HK-2 (cell line): ENCODE data around the gene CAMK1D.

ENCODE experiments used
- DNase-seq: peaks from one replicate; pipeline ENCODE4 v3.0.0-alpha.2; 2018; ENCODE audit not compliant: unreplicated experiment

CAMK1D gene

DNA sequence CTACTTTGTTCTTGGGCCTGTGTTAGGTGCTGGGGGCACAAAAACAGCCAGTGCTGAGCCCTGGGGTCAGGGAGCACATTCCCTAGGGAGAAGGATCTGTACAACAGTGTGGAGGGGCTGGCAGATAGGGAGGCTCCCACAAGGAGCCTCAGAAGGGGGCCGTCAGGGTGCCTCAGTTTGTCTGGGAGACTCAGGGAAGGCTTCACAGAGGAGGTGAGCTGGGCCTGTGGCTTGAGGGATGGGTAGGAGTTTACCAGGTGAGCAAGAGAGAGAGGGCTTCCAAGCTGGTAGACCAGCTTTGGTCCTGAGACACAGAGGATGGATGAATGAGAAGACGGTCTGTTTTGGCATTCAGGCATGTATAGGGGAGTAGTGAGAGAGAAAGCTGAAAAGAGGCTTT is 52.1 kb downstream of the CAMK1D start:
- DNase-seq = no peak

DNA sequence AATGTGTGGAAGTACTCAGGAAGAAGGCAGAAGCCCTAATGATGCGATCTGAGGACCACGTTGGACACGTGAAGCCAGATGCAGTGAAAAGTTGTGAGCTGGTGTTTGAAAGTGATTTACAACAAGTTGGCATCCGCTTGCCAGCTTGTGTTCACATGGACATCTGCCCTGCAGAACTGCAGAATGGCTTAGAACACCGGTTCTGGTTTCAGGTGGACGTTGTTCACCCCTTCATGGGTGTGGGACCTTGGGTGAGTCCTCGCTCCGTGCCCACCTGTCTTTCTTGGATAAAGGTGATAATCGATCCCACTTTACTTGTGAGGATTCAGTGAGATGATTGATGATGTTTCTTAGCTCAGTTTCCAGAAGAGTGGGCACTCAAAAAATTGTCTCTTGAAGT is 53.8 kb downstream of the CAMK1D start:
- DNase-seq = no peak

DNA sequence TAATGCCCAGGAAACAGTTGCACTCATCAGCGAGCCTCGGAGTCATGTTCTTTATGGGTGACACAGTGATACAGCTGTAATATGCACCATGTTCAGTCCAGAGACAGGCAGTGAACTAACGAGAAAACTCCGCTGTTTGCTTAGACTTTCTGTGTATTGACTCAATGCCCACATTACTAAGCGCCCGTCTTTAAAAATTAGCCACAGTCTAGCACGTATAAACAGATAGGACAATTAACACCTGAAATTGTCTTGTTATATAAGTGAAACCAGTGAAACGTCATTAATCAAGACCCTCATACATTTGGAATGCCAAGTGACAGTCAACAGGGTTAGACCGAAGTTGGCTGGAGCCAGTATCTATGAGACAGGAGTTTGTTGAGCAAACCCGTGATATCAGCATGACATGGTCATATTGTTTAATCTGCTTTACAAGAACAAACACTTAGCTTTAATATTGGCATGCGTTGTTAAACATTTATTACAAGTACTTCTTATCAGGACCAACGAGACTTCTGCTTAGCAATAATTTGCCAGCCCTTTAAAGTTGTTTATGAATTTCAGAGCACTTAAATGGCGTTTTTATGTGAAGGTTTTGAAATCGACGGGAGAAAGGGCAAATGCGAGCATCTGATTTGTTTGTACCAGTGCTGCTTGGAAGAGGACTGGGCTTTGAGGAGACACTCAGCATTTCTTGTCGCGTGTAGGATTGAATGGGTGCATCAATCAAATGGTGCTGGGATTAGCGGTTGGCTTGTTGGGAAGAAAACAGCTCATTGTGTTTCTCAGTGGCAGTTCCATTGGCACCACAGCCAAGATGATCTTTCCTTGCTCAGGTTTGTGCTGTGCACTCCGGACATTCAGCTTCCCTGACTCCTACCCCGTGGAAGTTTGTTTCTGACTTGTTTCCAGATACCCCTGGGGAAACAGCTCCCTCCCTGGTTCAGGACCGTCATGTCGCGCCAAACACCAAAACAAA is 56.3 kb downstream of the CAMK1D start:
- no peak for DNase-seq

DNA sequence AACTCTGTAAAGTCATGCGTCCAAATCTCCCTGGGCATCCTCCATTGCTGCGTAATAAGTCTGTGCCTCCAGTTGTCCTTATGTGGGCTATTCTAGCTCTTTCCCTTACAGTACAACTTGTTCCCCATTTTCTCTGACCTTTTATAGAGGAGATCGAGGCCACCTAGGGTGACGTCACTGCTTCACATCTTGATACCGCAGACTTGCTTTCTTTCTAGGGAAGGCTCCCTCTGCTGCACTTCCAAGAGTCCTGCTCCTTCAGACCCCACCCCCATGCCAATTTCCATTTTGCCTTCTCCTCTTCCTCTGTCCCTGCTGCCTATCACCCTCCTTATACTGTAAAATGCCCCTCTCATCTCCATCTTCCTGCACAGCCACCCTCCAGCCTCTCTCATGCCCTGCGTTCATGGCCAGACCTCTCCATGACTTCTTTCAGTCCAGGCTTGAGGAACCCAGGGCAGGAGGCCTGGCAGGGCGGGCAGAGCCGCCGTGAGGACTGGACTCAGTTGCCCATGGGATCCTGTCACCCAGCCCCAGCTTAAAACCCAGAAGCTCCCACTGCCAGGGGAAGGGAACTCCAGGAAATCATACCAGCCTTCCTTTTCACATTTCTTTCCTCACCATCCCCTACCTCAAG is 57.5 kb downstream of the CAMK1D start:
- no peak for DNase-seq

DNA sequence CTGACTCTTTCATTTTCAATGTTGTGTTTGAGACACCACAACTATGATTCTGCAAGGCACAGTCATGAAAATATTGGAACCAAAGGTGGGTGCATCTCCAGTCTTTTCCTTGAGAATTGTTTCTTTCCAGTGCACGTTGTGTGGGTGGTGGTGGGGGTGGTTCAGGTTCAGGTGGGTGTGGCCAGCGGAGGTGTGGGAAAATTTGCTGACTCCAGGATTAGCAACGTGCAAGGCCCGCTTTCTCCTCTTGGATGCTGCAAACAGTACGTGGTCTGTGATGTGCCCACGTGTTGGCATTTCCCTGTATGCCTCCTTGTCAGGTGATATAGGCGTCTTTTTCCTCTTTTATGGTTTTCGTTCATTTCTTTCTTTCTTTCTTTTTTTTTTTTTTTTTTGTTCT is 59.1 kb downstream of the CAMK1D start:
- DNase-seq = no peak

DNA sequence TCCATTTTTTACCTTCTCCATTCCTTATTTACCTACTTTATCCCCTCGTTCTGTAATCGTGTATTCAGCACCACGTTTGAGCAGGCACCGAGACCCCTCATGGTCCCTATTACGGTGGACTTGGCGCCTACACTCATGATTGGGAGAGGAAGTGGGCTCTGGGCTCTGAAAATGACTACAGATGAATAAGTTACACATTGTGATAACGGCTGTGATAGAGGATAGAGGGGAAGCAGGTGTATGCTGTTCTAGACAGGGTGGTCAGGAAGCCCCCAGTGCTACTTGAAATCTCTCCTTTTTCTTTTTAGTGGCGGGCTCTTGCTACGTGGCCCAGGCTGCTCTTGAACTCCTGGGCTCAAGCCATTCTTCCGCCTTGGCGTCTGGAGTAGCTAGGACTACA is 59.8 kb downstream of the CAMK1D start:
- DNase-seq = no peak

DNA sequence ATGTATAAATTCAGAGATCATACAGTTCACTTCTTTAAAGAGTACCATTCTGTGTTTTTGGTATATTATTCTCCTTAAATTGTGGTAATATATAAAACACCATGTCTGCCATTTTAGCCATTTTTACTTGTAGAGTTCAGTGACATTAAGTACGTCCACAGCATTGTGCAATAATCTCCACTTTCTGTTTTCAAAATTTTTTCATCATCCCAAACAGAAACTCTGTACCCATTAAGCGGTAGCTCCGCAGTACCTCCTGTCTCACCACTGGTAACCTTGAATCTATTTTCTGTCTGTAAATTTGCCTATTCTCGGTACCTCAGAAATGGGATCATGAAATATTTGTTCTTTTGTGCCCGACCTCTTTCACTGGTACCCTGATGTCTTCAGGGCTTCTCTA is 60.3 kb downstream of the CAMK1D start:
- no peak for DNase-seq

DNA sequence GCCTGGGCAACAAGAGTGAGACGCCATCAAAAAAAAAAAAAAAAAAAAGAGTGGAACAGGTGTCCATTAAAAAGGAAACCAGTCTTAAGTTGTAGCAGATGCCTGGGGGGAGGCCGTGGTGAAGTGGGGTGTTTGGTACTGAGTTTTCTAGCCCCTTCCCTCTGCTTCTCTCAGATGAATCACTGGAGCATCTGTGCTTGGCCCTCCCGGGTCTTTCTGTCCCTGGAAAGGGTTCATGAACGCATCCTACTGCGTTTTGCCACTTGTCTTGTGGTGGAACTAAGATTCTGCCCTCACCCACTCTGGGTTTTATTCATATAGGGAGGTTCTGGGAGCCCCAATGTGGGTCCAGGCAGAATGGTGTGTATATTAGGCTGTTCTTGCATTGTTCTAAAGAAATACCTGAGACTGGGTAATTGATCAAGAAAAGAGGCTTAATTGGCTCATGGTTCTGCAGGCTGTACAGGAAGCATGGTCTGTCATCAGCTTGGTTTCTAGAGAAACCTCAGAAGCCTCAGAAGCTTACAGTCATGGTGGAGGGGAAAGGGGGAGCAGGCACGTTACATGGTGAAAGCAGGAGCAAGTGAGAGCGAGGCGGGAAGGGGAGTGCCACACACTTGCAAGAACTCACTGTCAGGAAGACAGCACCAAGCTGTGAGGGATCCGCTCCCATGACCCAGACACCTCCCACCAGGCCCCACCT is 63.5 kb downstream of the CAMK1D start:
- DNase-seq = no peak

DNA sequence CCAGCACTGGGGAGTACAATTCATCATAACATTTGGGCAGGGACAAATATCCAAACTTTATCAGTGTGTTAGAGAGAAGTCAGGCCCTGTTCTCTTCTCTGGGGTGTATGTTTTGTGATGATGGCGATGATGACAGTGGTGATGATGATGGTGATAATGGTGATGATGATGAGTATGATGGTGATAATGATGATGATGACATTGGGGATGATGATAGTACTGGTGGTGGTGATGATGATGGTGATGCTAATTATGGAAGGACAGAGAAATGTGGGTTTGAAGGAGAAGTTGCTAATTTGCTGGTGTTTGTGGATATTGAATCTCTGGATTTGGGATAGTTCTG is 64.0 kb downstream of the CAMK1D start:
- no peak for DNase-seq

DNA sequence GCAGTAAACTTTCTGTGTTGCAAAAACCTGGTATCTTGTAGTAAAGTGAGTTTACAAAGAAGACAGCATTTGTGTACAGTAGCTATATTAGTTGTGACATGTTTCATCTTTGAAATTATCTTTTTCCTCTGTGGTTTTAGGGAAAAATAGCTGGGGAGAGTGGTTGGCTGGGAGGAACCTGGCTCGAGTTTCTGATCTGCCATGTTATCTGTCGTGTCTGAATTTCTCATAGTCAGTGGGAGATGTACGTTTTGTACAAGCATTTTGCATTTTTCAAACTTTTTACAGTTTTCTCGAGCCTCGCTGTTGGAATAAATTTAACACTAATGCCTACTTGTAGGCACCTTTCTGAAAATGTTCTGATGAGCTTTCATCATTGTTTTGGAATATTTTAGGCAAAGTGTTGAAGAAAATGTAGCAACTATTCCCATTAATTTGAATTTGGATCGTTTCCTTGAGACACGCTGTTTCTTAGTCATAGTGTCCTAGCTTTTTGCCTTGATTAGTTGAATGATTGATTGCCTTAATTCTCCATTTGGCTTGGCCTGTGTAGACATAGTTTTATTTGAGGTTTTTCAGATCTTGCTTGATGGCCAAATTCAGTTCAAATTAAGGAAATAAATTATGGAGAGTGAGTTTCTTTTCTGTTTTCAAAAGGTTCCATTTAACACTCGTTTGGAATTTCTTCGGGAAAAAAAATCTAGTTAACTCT is 65.1 kb downstream of the CAMK1D start:
- DNase-seq = no peak

DNA sequence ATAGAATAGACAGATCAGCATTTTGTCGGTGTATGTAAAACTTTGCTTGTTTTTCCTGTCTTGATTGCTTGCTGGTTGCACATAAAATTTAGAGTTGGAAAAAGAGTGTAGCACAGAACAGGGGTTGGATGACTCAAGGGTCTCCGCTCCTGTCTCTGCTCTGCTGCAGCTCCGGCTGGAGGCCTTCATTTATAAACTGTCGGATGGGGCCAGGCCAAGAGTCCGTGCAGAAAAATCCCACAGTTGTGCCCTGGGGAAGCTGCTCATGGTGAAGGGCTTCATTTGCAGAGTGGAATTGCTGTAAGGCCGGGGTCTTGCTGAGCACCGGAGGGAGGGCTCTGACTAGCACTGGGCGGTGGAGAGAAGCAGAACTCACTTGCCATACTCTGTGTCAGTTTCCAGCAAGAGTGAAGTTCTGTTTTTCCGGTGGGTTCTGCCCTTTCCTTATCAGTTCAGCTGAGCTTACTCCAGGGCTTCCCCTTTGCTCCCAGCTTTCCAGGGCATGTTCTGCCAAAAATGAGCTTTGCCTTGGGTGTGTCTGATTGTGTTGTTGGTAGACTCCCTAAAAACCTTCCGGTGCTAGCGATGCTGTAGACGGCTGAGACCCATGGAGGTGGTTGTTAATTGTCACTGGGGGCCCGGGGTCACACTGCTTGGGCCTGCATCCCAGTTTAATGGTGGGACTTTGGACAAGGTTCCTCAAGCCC is 67.2 kb downstream of the CAMK1D start:
- no peak for DNase-seq

DNA sequence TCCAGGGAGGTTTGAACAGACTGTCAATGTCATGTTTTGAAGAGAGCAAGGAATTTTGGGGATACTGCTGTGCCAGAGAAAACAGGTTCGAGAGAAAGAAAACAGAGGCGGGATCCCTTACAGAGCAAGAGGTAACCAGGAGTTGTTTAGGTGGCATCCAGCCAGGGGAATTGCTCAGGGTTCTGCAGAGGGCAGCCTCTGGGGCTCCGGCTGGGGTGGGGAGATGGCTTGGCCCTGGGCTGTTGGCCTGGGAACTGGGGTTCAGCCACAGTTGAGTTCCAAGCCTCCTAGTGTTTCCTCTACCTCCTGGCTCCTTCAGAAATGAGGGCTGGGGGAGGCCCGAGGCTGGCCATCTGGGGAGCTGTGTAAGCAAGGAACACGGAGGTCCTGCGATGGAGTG is 68.0 kb downstream of the CAMK1D start:
- no peak for DNase-seq

DNA sequence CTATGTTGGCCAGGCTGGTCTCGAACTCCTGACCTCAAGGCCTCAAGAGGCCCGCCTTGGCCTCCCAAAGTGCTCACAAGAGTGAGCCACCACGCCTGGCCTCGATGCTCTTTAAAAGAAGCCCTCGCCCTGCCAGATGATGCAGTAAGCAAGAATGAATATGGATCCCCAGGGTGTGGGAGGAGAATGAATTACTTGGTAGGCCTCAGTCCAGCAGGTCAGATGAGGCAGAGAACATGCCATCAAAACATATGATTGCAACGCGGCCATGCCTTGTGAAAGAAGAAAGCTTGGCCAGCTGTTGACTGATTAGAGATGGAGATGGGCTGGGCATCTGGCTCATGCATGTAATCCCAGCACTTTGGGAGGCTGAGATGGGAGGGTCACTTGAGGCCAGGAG is 68.7 kb downstream of the CAMK1D start:
- no peak for DNase-seq

DNA sequence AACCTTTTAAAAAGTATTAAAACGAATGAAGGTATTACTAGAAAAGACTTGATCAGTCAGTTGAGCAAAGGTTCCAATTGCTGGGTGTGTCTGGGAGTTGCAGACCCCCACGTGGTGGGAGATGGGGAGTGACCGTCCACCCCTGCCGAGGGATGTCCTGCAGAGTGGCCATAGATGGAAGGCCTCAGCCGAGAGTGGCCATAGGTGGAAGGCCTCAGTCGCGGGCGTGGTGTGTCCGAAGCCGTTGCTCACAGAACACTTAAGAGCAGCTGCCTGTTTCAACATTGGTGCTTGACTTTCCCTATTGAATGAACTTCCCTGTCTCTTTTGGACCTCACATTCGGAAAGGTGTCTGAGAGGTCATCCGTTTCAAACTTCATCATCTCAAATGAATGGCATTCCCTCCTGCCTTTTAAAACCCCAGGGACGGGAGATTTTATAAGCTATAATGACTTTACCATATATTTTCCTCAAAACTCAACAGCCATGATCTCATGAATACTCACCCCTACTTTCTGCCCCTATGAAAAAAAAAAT is 69.4 kb downstream of the CAMK1D start:
- DNase-seq = no peak

DNA sequence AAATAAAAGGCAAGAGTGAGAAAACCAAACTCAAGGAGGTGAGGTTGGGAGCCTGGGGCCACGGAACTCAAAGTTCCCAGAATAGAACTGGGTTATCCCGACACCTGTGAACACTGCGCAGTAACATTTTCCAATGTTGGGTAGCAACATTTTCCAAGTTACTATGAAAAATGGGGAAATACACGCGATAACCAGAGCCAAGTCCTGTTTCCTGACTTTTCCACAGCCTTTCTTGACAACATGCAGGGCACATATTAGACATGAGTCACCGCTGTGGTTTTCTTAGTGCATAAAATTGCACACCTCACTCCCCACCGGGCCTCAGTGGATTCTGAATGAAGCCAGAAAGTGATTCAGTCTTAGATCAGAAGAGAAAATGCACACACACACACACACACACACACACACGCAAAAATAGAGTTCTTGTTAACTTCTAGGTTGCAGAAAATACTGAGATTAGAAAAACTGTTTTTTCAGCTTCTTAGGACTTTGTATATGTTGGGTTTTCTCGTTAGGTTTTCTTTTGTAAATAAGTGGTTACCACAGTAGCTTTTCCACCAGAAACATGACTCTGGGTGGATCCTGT is 70.0 kb downstream of the CAMK1D start:
- peak; percentile 48 for DNase-seq

DNA sequence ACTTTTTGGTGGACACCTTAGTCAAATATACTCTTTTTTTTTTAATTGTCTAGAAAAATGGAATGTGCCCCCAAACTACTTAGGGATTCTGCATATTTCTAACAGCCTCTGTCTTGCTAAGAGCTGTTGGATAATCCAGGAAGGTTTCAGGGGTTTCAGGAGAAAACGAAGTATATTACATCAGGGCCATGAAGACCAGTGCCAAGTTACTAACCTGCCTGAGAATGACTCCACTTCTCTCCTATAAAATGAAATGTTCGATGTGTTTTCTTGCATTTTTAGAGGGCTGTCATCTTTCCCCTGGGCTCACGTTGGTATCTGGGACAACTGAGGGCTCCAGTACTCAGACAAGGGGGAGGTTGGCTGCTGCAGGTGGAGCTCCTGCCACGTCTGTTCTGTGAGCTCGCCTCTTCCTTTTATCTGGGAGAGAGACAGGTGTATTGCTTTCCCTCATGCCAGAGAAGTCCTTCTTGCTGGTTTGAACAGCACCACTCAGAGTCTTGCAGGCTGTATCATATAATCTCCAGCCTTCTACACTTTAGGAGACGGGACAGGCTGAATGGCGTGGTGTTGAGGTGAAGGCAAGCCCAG is 71.3 kb downstream of the CAMK1D start:
- no peak for DNase-seq

DNA sequence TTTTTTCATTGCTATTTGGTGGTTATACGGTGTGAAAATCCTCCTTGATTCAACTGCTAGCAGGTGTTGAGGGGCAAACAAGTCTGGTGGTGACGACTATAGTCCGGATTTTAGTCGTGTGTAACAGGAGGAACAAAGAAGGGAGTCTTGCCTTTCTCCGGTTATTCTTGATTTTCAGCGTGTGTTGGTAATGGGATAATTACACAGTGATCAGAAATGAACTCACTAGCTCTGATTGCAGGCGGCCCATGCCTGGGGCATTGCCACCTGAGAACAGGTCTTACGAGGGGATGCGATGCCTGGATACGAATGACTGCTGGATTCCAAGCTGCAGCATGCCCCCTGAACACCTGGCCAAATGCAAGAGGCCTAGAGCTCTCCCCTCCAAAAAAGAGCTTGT is 72.8 kb downstream of the CAMK1D start:
- DNase-seq = no peak

DNA sequence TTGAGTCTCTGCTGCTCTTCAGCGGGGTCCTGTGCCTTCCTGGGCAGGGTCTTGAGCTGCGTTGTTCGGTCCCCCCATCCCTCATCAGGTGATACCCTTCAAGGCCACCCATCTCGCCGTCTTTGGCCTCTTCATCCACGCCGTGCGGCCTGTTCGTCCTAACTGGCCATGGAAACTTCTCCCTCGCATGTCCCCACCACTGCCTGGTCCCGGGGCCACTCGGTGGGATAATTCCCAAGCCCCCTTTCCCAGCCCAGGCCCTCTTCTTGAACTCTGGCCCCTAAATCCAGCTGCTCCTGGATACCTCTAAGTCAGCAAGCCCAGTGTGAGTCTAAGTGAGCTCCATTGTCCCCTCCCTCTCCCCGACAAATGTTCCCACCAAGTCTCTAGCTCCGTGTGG is 74.5 kb downstream of the CAMK1D start:
- DNase-seq = no peak

DNA sequence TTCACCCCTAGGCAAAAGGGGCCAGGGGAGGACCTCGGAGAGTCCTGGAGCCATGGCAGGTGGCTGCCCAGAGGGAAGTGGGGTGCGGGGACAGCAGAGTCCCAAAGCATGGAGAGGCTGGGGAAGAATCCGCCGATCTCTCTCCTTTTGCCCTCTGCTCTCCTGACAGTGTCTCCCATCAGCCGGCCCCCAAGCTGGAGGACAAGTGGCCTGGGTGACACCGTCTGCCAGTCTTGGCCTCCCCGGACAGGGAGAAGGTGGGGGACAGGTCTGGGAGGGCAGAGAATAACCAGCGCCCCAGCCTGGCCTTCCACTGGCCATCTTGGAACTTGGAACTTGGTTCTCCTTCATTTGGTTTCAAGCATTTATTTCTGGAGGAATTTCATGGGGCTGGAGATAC is 77.9 kb downstream of the CAMK1D start:
- DNase-seq = no peak

DNA sequence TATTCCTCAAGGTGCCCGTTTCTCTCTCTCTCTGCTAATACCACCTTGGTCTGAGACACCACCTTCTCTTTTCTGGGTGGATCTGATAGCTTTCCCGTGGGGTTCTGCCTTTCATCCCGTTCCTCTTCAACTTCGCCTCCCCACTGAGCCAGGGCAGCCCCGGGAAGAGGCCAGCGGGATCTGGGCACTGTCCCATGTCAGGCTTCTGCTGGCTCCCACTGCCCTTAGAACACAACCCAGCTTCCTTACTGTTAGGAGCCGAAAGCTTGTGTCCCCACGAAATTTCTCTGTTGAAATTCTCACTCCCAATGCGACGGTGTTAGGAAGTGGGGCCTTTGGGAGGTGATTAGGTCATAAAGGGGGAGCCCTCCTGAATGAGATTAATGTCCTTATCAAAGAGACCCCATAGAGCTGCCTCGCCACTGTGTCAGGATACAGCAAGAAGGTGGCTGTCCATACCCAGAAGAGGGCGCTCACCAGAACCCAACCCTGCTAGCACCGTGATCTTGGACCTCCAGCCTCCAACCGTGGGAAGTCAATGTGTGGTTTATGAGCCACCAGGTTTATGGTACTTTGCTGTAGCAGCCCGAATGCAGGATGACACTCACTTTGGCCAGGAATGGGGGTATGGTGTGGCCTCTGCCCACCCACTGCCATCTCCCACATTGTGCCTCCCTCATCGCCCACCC is 79.2 kb downstream of the CAMK1D start:
- DNase-seq = no peak
